OCI-LY1 (cell line): ENCODE measurements around the gene HSD17B7.
"Not testable (repeated sequence)": the region's sequence is repeated elsewhere in the genome, so short reads cannot be mapped to it uniquely, and the experiment has no call there.

Source experiments
- EZH2 ChIP-seq: fragments of 200-600 bp; sonication (generic), shearing (Covaris generic); IDR thresholded peaks from 2 replicates; pipeline ENCODE4 v1.8.0; 2017; ENCODE audit warnings: borderline replicate concordance, mixed run types, mild to moderate bottlenecking, antibody characterized with exemption, low read length, moderate library complexity, mixed read lengths
- TF ChIP-seq, protein P1 (sequence below): fragments of 200-600 bp; sonication (generic), shearing (Covaris generic); IDR thresholded peaks from 2 replicates; pipeline ENCODE4 v1.5.1; 2017; ENCODE audit warnings: mild to moderate bottlenecking, antibody characterized with exemption, low read length, moderate library complexity, mixed read lengths

- TF ChIP-seq, protein P1, sequence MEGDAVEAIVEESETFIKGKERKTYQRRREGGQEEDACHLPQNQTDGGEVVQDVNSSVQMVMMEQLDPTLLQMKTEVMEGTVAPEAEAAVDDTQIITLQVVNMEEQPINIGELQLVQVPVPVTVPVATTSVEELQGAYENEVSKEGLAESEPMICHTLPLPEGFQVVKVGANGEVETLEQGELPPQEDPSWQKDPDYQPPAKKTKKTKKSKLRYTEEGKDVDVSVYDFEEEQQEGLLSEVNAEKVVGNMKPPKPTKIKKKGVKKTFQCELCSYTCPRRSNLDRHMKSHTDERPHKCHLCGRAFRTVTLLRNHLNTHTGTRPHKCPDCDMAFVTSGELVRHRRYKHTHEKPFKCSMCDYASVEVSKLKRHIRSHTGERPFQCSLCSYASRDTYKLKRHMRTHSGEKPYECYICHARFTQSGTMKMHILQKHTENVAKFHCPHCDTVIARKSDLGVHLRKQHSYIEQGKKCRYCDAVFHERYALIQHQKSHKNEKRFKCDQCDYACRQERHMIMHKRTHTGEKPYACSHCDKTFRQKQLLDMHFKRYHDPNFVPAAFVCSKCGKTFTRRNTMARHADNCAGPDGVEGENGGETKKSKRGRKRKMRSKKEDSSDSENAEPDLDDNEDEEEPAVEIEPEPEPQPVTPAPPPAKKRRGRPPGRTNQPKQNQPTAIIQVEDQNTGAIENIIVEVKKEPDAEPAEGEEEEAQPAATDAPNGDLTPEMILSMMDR = not testable (repeated sequence)
- not testable (repeated sequence) for TF ChIP-seq EZH2
Measured at GRCh38 chr1:162790303-162790984, at the start of gene HSD17B7.
